Sigmoid colon (tissue), 4 donors: ENCODE measurements around the gene PHLPP1.

Source experiments
- CTCF ChIP-seq, 4 experiments: fragments of 450-650 bp in 3 of 4; fragments of 200-600 bp in 1 of 4; IDR thresholded peaks; one replicate each; pipeline ENCODE4 v1.5.1; 2016 to 2019; ENCODE audit warnings: antibody characterized with exemption in 4 of 4, mild to moderate bottlenecking in 3 of 4, moderate library complexity in 2 of 4
- POLR2A ChIP-seq, 2 donors: fragments of 450-650 bp; IDR thresholded peaks; one replicate each; pipeline ENCODE4 v1.6.1; 2016; ENCODE audit warnings: antibody characterized with exemption in 2 of 2, mild to moderate bottlenecking in 2 of 2, moderate library complexity in 2 of 2
- POLR2AphosphoS5 ChIP-seq, 4 donors: sonication (generic); formaldehyde crosslinking; IDR thresholded peaks; one replicate each; pipeline ENCODE4 v1.6.1; 2017; ENCODE audit warnings: antibody characterized with exemption in 4 of 4

- TF ChIP-seq CTCF (IDR thresholded peaks at IDR 0.05) (no peak), POLR2A (IDR thresholded peaks at IDR 0.05) (no peak), POLR2AphosphoS5 (IDR thresholded peaks at IDR 0.05) (no peak)
Observed at GRCh38 chr18:62833494-62833893, 118.2 kb downstream of the PHLPP1 start.
